HG02571 (cell line): ENCODE measurements around the gene PSMD7.
"Not testable (repeated sequence)": the region's sequence is repeated elsewhere in the genome, so short reads cannot be mapped to it uniquely, and the experiment has no call there.

Experiments
- ATAC-seq: cut with Tn5 transposase; IDR thresholded peaks from one replicate; pipeline ENCODE4 v1.9.1; 2021; ENCODE audit warnings: mild to moderate bottlenecking, moderate library complexity; ENCODE audit not compliant: unreplicated experiment

The PSMD7 gene

GRCh38 chr16:74296104-74296431, 546 bp upstream of the PSMD7 start:
- no peak for ATAC-seq

- ATAC-seq: peak; percentile 42
Measured at GRCh38 chr16:74297145-74297665, 591 bp downstream of the PSMD7 start.

- ATAC-seq: no peak
Measured at GRCh38 chr16:74298104-74298503, 1.5 kb downstream of the PSMD7 start.

- ATAC-seq: no peak
Measured at GRCh38 chr16:74302341-74302740, 5.7 kb downstream of the PSMD7 start.

- no peak for ATAC-seq
Measured at GRCh38 chr16:74304164-74304834, 7.7 kb downstream of the PSMD7 start.

GRCh38 chr16:74304835-74305176, 8.2 kb downstream of the PSMD7 start:
- no peak for ATAC-seq

GRCh38 chr16:74305281-74305680, 8.7 kb downstream of the PSMD7 start:
- no peak for ATAC-seq

GRCh38 chr16:74305978-74306784, 9.6 kb downstream of the PSMD7 start:
- no peak for ATAC-seq

GRCh38 chr16:74307383-74307782, 10.8 kb downstream of the PSMD7 start:
- no peak for ATAC-seq

- ATAC-seq: no peak
Measured at GRCh38 chr16:74309789-74310781, 13.5 kb downstream of the PSMD7 start.

GRCh38 chr16:74315059-74315458, 18.4 kb downstream of the PSMD7 start:
- ATAC-seq: no peak

- no peak for ATAC-seq
Measured at GRCh38 chr16:74320707-74321106, 24.1 kb downstream of the PSMD7 start.

- ATAC-seq: no peak
Measured at GRCh38 chr16:74321356-74321755, 24.7 kb downstream of the PSMD7 start.

- ATAC-seq: no peak
Measured at GRCh38 chr16:74322301-74322710, 25.7 kb downstream of the PSMD7 start.

- ATAC-seq: not testable (repeated sequence)
Measured at GRCh38 chr16:74324777-74325176, 28.2 kb downstream of the PSMD7 start.

GRCh38 chr16:74325641-74326040, 29.0 kb downstream of the PSMD7 start:
- no peak for ATAC-seq

GRCh38 chr16:74328346-74328745, 31.7 kb downstream of the PSMD7 start:
- ATAC-seq: not testable (repeated sequence)

GRCh38 chr16:74332469-74332868, 35.9 kb downstream of the PSMD7 start:
- ATAC-seq: not testable (repeated sequence)

- ATAC-seq: not testable (repeated sequence)
Measured at GRCh38 chr16:74337506-74337905, 40.9 kb downstream of the PSMD7 start.

- ATAC-seq: not testable (repeated sequence)
Measured at GRCh38 chr16:74339226-74339625, 42.6 kb downstream of the PSMD7 start.

GRCh38 chr16:74353038-74353437, 56.4 kb downstream of the PSMD7 start:
- ATAC-seq: not testable (repeated sequence)
